Measurements from ENCODE around the gene ZWILCH.

DNA sequence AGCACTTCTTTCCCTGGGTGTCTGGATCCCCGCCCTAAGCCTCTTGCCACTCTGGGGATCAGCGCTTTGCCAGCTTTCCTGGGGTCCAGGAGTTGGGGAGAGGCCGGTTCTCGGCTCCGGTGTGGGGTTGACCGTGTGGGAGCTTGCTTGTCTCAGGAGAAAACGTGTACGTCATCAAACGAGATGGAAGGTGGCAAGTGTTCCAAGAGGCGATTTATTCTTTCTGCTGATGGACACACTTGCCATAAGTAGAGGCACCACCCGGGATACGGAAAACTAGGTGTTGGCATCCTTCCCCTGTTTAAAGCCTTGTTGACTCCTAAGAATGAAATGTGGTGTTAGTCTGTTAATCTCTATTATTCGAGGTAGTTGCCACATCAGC, 295 bp downstream of the ZWILCH start:
- TF ChIP-seq EZH2phosphoT487 (IDR thresholded peaks at IDR 0.05; ENCODE audit: insufficient read depth, low read depth) (no peak), EZH2 (IDR thresholded peaks at IDR 0.05; ENCODE audit: insufficient read depth, poor library complexity, severe bottlenecking) (no peak)
